Keratinocyte (primary cell): ENCODE results near the gene ACSS1. TPM values are rescaled to one million over a fixed set of nuclear protein-coding genes. Genes with fewer than 3 reads are reported as not detected.

Experiments used
- DNase-seq: peaks from one replicate; pipeline ENCODE4 v3.0.0-alpha.2; 2011; ENCODE audit warnings: low read depth, missing footprints, low spot score
- FAIRE-seq: peaks from 2 replicates; lab custom pipeline; 2011; peaks lifted over from hg19 to GRCh38; lab: Jason Lieb, UNC
- H2AFZ ChIP-seq: 2 replicates; pipeline ENCODE4 v1.6.0; 2012; ENCODE audit warnings: low read length, control low read depth, inconsistent platforms; ENCODE audit not compliant: control insufficient read depth
- H3K27ac ChIP-seq: 2 replicates; pipeline ENCODE4 v1.5.1; 2011; ENCODE audit warnings: low read length; ENCODE audit not compliant: control insufficient read depth, insufficient read depth
- H3K27me3 ChIP-seq: 3 replicates; pipeline ENCODE4 v1.6.0; 2011; ENCODE audit warnings: low read length; ENCODE audit not compliant: control insufficient read depth, insufficient read depth; ENCODE audit errors: extremely low read depth
- H3K36me3 ChIP-seq, 2 experiments: 2 replicates in 1 of 2; 3 replicates in 1 of 2; pipeline ENCODE4 v1.5.1; 2011; ENCODE audit warnings: low read length in 2 of 2, mild to moderate bottlenecking in 1 of 2; ENCODE audit not compliant: control insufficient read depth in 2 of 2, insufficient read depth in 2 of 2; ENCODE audit errors: extremely low read depth in 1 of 2
- H3K4me1 ChIP-seq: 3 replicates; pipeline ENCODE4 v1.5.1; 2011; ENCODE audit warnings: low read length; ENCODE audit not compliant: control insufficient read depth, insufficient read depth; ENCODE audit errors: extremely low read depth
- H3K4me2 ChIP-seq: 3 replicates; pipeline ENCODE4 v1.6.0; 2011; ENCODE audit warnings: low read depth, low read length; ENCODE audit not compliant: control insufficient read depth, insufficient read depth; ENCODE audit errors: extremely low read depth
- H3K4me3 ChIP-seq, 3 experiments: fragments of 200-600 bp in 1 of 3; sonication (generic) in 1 of 3; 2 replicates in 2 of 3; 3 replicates in 1 of 3; pipeline ENCODE4 v1.5.1; 2011 to 2016; ENCODE audit warnings: low read length in 3 of 3, mild to moderate bottlenecking in 3 of 3, control low read depth in 2 of 3, inconsistent platforms in 1 of 3, low read depth in 1 of 3, mixed read lengths in 1 of 3, mixed run types in 1 of 3, moderate library complexity in 1 of 3; ENCODE audit not compliant: control insufficient read depth in 2 of 3, insufficient read depth in 2 of 3; ENCODE audit errors: extremely low read depth in 1 of 3
- H3K79me2 ChIP-seq: 2 replicates; pipeline ENCODE4 v1.6.0; 2012; ENCODE audit warnings: low read length; ENCODE audit not compliant: control insufficient read depth, insufficient read depth
- H3K9ac ChIP-seq: 3 replicates; pipeline ENCODE4 v1.6.0; 2011; ENCODE audit warnings: low read length; ENCODE audit not compliant: control insufficient read depth, insufficient read depth; ENCODE audit errors: extremely low read depth
- H3K9me1 ChIP-seq: 3 replicates; pipeline ENCODE4 v1.6.0; 2011; ENCODE audit warnings: low read length; ENCODE audit not compliant: control insufficient read depth, insufficient read depth; ENCODE audit errors: extremely low read depth
- H3K9me3 ChIP-seq: 2 replicates; pipeline ENCODE4 v1.5.1; 2012; ENCODE audit warnings: low read depth, low read length; ENCODE audit not compliant: control insufficient read depth
- H4K20me1 ChIP-seq: 3 replicates; pipeline ENCODE4 v1.6.0; 2011; ENCODE audit warnings: low read length; ENCODE audit not compliant: control insufficient read depth, insufficient read depth; ENCODE audit errors: extremely low read depth
- EZH2 ChIP-seq: IDR thresholded peaks from one replicate; pipeline ENCODE4 v1.6.1; 2012; ENCODE audit warnings: inconsistent platforms, mild to moderate bottlenecking, low read length, moderate library complexity
- dilution Hi-C: fragments of 300-500 bp; cut with MboI; formaldehyde crosslinking; loops from one replicate; pipeline ENCODE4 v1.7.0; 2020; ENCODE audit warnings: low sequenced_read_pairs; ENCODE audit not compliant: extremely low pct_ligation_motif_present
- polyA plus RNA-seq, 5 experiments: library from polyadenylated mRNA; depleted of rRNA in 3 of 5; stranded (reverse) in 3 of 5; stranded (forward) in 1 of 5; unstranded in 1 of 5; fragments of >200 nt; gene quantifications; 1 replicate in 1 of 5; 2 replicates in 3 of 5; 3 replicates in 1 of 5; pipeline versions ENCODE4 v1.2.1 to v1.2.3, GENCODE V29; 2011 to 2012; ENCODE audit warnings: missing spikeins in 2 of 5, low read depth in 1 of 5, low replicate concordance in 1 of 5
- TF ChIP-seq, protein P1 (sequence below), 3 experiments: IDR thresholded peaks in 1 of 3; conservative IDR thresholded peaks in 1 of 3; optimal IDR thresholded peaks in 1 of 3; 2 replicates in 2 of 3; 3 replicates in 1 of 3; pipeline versions ENCODE3 to v1.5.1; 2011; ENCODE audit warnings: low read length in 3 of 3, mild to moderate bottlenecking in 3 of 3, moderate library complexity in 2 of 3, control low read depth in 1 of 3, inconsistent platforms in 1 of 3; ENCODE audit not compliant: insufficient read depth in 2 of 3; ENCODE audit errors: extremely low read depth in 1 of 3

ACSS1 gene
- polyA plus RNA-seq, 1 donor (not counting 4 experiments of a cell fraction or from before 2014, with no cell fraction given), result 1.5 TPM

DNA sequence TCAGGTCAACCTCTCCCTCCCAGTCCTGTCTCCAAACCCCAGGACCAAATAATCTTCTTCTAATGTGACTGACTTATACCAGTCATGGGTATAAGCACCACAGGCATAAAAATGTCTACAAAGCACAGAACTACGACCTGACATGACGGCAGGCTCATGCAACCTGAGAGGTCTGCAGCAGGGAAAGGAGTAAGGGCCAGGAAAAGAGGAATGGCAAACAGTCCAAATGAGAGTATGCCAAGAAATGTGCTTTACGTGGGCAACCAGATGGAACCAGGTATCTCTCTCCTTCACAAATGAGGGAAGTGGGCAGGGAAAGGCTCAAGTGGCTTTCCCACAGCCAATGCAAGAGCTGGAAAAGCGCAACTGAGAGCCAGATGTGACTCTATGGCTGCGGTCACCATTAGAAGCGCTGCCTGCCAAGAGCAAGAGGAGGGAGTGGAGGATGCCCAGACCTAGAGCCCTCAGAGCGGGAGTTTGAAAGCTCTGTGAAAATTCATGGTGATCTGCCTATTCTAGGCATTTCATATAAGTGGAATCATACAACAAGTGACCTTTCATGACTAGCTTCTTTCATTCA is 71.4 kb downstream of the ACSS1 start:
- Histone ChIP-seq H3K4me2 (no peak overlapping the region), H3K36me3 (peaks cover 3 to 5% of the 10 kb centered on the region in 2 experiments), H3K79me2 (peaks cover 28% of the 10 kb centered on the region), H3K9ac (no peak overlapping the region), H3K27me3 (no peaks in the 10 kb centered on the region), H3K4me1 (peaks cover 9% of the 10 kb centered on the region), H3K4me3 (no peak overlapping the region), H3K27ac (no peak overlapping the region), H3K9me3 (no peaks in the 10 kb centered on the region), H3K9me1 (no peaks in the 10 kb centered on the region), H4K20me1 (no peaks in the 10 kb centered on the region), H2AFZ (no peak overlapping the region)
- TF ChIP-seq, protein P1, sequence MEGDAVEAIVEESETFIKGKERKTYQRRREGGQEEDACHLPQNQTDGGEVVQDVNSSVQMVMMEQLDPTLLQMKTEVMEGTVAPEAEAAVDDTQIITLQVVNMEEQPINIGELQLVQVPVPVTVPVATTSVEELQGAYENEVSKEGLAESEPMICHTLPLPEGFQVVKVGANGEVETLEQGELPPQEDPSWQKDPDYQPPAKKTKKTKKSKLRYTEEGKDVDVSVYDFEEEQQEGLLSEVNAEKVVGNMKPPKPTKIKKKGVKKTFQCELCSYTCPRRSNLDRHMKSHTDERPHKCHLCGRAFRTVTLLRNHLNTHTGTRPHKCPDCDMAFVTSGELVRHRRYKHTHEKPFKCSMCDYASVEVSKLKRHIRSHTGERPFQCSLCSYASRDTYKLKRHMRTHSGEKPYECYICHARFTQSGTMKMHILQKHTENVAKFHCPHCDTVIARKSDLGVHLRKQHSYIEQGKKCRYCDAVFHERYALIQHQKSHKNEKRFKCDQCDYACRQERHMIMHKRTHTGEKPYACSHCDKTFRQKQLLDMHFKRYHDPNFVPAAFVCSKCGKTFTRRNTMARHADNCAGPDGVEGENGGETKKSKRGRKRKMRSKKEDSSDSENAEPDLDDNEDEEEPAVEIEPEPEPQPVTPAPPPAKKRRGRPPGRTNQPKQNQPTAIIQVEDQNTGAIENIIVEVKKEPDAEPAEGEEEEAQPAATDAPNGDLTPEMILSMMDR (optimal IDR thresholded peaks at IDR 0.05 in 1 of 3, IDR thresholded peaks at IDR 0.05 in 1 of 3, conservative IDR thresholded peaks at IDR 0.05 in 1 of 3; ENCODE audit: extremely low read depth in 1 of 3, insufficient read depth in 2 of 3, low read length in 3 of 3), result no peak
- no peak for TF ChIP-seq EZH2
- FAIRE-seq (no peak), DNase-seq (no peak)
- dilution Hi-C loops, result no loop called here

DNA sequence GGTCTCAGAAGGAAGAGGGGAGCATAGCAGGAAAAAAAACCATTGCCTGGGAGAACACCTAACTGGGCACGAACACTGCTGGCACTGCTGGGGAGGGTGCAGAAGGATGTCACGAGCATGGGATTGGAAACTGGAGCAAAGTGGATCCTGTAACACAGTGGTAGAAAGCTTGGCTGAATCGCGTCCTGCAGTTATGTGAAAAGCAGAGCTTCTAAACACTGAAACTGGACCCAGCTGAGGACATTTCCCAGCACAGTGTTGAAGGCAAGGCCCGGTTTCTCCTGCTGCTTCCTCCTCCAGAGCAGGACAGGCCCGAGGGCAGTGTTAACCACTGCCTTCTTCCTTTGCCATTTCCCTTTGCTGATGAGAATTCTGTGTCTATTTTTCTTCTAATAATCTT is 72.1 kb downstream of the ACSS1 start:
- Histone ChIP-seq H3K9me3 (no peaks in the 10 kb centered on the region), H3K79me2 (peaks cover 26% of the 10 kb centered on the region), H3K36me3 (peaks cover 3 to 5% of the 10 kb centered on the region in 2 experiments), H3K9me1 (no peaks in the 10 kb centered on the region), H3K4me2 (no peak overlapping the region), H2AFZ (no peak overlapping the region), H3K4me3 (no peak overlapping the region), H3K9ac (no peak overlapping the region), H3K4me1 (peaks cover 2% of the 10 kb centered on the region), H3K27me3 (no peaks in the 10 kb centered on the region), H4K20me1 (no peaks in the 10 kb centered on the region), H3K27ac (no peak overlapping the region)
- DNase-seq (no peak), FAIRE-seq (no peak)
- dilution Hi-C loops, result no loop called here
- TF ChIP-seq, protein P1 (optimal IDR thresholded peaks at IDR 0.05 in 1 of 3, IDR thresholded peaks at IDR 0.05 in 1 of 3, conservative IDR thresholded peaks at IDR 0.05 in 1 of 3; ENCODE audit: extremely low read depth in 1 of 3, insufficient read depth in 2 of 3, low read length in 3 of 3), result no peak
- no peak for TF ChIP-seq EZH2
